Ammon's horn (tissue), 1 donor: Measurements from ENCODE around the gene COLGALT1.

Source experiments
- DNase-seq: peaks from one replicate; pipeline ENCODE4 v3.0.0-alpha.2; 2016; ENCODE audit warnings: low spot score

Gene COLGALT1

GRCh38 chr19:17599780-17600179, 44.3 kb downstream of the COLGALT1 start:
- no peak for DNase-seq

GRCh38 chr19:17601683-17602082, 46.2 kb downstream of the COLGALT1 start:
- no peak for DNase-seq

- DNase-seq: no peak
Measured at GRCh38 chr19:17602217-17602616, 46.8 kb downstream of the COLGALT1 start.

- DNase-seq: no peak
Measured at GRCh38 chr19:17602872-17603510, 47.5 kb downstream of the COLGALT1 start.

GRCh38 chr19:17604372-17605025, 49.0 kb downstream of the COLGALT1 start:
- no peak for DNase-seq

- no peak for DNase-seq
Measured at GRCh38 chr19:17605117-17605516, 49.7 kb downstream of the COLGALT1 start.

- peak; percentile 67 for DNase-seq
Measured at GRCh38 chr19:17605761-17606589, 50.5 kb downstream of the COLGALT1 start.

- DNase-seq: no peak
Measured at GRCh38 chr19:17606590-17607185, 51.2 kb downstream of the COLGALT1 start.

GRCh38 chr19:17607936-17608335, 52.5 kb downstream of the COLGALT1 start:
- no peak for DNase-seq

- DNase-seq: no peak
Measured at GRCh38 chr19:17610384-17610783, 54.9 kb downstream of the COLGALT1 start.

GRCh38 chr19:17611462-17612244, 56.2 kb downstream of the COLGALT1 start:
- DNase-seq: no peak

GRCh38 chr19:17614476-17614875, 59.0 kb downstream of the COLGALT1 start:
- DNase-seq: no peak

GRCh38 chr19:17615889-17616685, 60.6 kb downstream of the COLGALT1 start:
- DNase-seq: peak; percentile 7

- DNase-seq: no peak
Measured at GRCh38 chr19:17616686-17616960, 61.2 kb downstream of the COLGALT1 start.

GRCh38 chr19:17616961-17617806, 61.7 kb downstream of the COLGALT1 start:
- DNase-seq: no peak

GRCh38 chr19:17617807-17618192, 62.4 kb downstream of the COLGALT1 start:
- DNase-seq: no peak

GRCh38 chr19:17618281-17618903, 62.9 kb downstream of the COLGALT1 start:
- DNase-seq: no peak

GRCh38 chr19:17618936-17619335, 63.5 kb downstream of the COLGALT1 start:
- no peak for DNase-seq

GRCh38 chr19:17620696-17621095, 65.2 kb downstream of the COLGALT1 start:
- no peak for DNase-seq
